Subcutaneous abdominal adipose tissue (tissue), 5 donors: ENCODE measurements around the gene CBR3.
A peak's percentile ranks its signal among the peaks of the same experiment; 100 is the strongest.

Experiments
- H3K27ac ChIP-seq: one replicate; pipeline ENCODE4 v1.7.0; 2013; ENCODE audit warnings: low read depth, mild to moderate bottlenecking, inconsistent platforms, low read length, moderate library complexity
- H3K27me3 ChIP-seq, 5 donors: one replicate each; pipeline ENCODE4 v1.7.0; 2013; ENCODE audit warnings: low read length in 5 of 5, inconsistent platforms in 1 of 5; ENCODE audit not compliant: control insufficient read depth in 5 of 5, insufficient read depth in 4 of 5
- H3K36me3 ChIP-seq, 5 donors: one replicate each; pipeline ENCODE4 v1.7.0; 2013; ENCODE audit warnings: low read length in 5 of 5; ENCODE audit not compliant: control insufficient read depth in 5 of 5, insufficient read depth in 5 of 5
- H3K4me1 ChIP-seq, 5 donors: one replicate each; pipeline ENCODE4 v1.7.0; 2013; ENCODE audit warnings: low read length in 5 of 5, mild to moderate bottlenecking in 3 of 5, moderate library complexity in 1 of 5; ENCODE audit not compliant: control insufficient read depth in 5 of 5, insufficient read depth in 5 of 5
- H3K4me3 ChIP-seq, 5 donors: one replicate each; pipeline ENCODE4 v1.7.0; 2013; ENCODE audit warnings: low read length in 5 of 5, low read depth in 1 of 5
- H3K9ac ChIP-seq, 5 donors: one replicate each; pipeline ENCODE4 v1.7.0; 2013; ENCODE audit warnings: low read length in 5 of 5, mild to moderate bottlenecking in 4 of 5, moderate library complexity in 3 of 5
- H3K9me3 ChIP-seq, 5 donors: one replicate each; pipeline ENCODE4 v1.7.0; 2013; ENCODE audit warnings: low read length in 5 of 5; ENCODE audit not compliant: control insufficient read depth in 5 of 5
- donor health status: healthy.
- donor health status: healthy.
- donor health status: healthy.
- donor health status: healthy.
- donor health status: healthy.

Gene CBR3

DNA sequence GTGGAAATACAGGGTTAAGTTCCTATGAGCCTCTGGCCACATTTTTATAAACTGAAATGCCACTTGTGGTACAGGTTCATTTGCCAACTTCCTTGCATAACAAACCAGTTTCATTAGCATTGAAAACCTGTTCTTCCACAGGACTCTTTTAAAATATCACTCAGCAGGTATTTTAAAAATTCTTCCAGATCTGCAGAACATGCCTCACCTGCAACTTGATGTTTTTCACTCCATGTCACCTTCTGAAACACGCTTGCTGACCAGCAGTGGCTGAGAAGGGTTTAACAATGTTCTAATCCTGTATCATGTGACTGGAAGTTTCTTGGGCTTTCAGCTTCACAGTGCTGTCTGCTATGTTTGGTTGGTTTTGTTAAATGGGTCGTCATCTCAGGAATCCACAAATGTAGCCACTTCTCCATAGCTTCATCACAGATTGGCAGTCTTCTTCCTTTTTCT is 17.6 kb upstream of the CBR3 start:
- Histone ChIP-seq H3K4me3 (no peak overlapping the region), H3K27me3 (no peaks in the 10 kb centered on the region), H3K9ac (no peak overlapping the region), H3K9me3 (no peaks in the 10 kb centered on the region), H3K27ac (no peak overlapping the region), H3K36me3 (no peaks in the 10 kb centered on the region), H3K4me1 (peaks cover 3 to 27% (median 18%) of the 10 kb centered on the region in 5 donors)

- Histone ChIP-seq H3K9ac (no peak overlapping the region), H3K4me3 (no peak overlapping the region), H3K27me3 (no peaks in the 10 kb centered on the region), H3K9me3 (no peaks in the 10 kb centered on the region), H3K4me1 (peaks cover 3 to 16% (median 7%) of the 10 kb centered on the region in 5 donors), H3K27ac (peak overlapping the region; percentile 60), H3K36me3 (no peaks in the 10 kb centered on the region)
Observed at GRCh38 chr21:36120304-36120888, 14.5 kb upstream of the CBR3 start.

DNA sequence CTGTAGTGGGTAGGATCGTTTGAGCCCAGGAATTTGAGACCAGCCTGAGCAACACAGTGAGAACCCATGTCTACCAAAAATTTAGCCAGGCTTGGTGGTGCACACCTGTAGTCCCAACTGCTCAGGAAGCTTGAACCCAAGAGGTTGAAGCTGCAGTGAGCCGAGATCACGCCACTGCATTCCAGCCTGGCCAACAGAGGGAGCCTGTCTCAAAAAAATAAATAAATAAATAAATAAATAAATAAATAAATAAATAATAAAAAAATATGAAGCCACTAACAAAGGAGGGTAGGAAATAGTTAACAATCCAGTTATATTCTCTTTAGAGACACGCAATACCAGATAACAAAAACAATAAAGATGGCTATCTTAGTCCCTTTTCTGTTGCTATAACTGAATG is 11.9 kb upstream of the CBR3 start:
- Histone ChIP-seq H3K27me3 (no peaks in the 10 kb centered on the region), H3K4me1 (peaks cover 6 to 25% (median 12%) of the 10 kb centered on the region in 5 donors), H3K36me3 (no peaks in the 10 kb centered on the region), H3K9me3 (no peaks in the 10 kb centered on the region), H3K9ac (no peak overlapping the region), H3K4me3 (no peak overlapping the region), H3K27ac (no peak overlapping the region)

- Histone ChIP-seq H3K27me3 (no peaks in the 10 kb centered on the region), H3K4me1 (peaks cover 6 to 28% (median 13%) of the 10 kb centered on the region in 5 donors), H3K9ac (no peak overlapping the region), H3K9me3 (no peaks in the 10 kb centered on the region), H3K4me3 (no peak overlapping the region), H3K27ac (no peak overlapping the region), H3K36me3 (no peaks in the 10 kb centered on the region)
Observed at GRCh38 chr21:36124395-36124794, 10.5 kb upstream of the CBR3 start.

DNA sequence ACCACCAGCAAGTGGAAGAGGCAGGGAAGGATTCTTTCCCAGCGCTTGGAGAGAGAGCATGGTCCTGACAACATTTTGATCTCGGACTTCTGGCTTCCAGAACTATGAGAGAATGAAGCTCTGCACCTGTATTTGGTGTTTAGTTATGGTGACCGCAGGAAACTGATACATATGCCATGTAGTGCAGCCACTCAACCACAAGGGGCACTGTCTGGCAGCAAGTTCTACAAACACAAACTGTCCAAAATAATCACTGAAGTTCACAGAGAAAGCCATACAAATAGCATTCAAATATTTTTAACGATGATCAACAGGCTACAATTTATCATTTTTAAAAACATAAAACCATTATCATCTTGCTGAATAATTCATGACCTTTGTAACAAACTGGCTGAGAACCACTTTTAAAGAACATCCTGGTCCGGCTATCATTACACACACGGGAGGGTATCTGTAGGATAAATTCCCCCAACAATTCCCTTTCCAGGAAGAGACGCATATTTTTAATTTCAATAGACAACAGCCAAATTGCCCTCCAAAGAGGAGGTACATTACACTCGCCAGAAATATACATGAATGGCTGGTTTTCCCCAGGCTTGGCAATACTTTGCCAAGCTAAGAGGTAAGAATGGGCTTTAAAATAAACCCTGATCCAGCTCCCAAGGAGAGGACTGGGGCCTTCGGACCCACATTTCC is 9.2 kb upstream of the CBR3 start:
- Histone ChIP-seq H3K27me3 (no peaks in the 10 kb centered on the region), H3K9ac (no peak overlapping the region), H3K27ac (no peak overlapping the region), H3K4me1 (peaks cover 3 to 21% (median 14%) of the 10 kb centered on the region in 5 donors), H3K36me3 (no peaks in the 10 kb centered on the region), H3K9me3 (no peaks in the 10 kb centered on the region), H3K4me3 (peak overlapping the region in 1 of 5 donors; percentile 15)

- no peaks in the 10 kb centered on the region for H3K9me3 ChIP-seq
- H3K27me3 ChIP-seq, result no peaks in the 10 kb centered on the region
- H3K4me3 ChIP-seq, result no peak overlapping the region
- H3K4me1 ChIP-seq, result peaks cover 3 to 17% (median 17%) of the 10 kb centered on the region in 5 donors
- no peaks in the 10 kb centered on the region for H3K36me3 ChIP-seq
- no peak overlapping the region for H3K27ac ChIP-seq
- H3K9ac ChIP-seq, result no peak overlapping the region
Observed at GRCh38 chr21:36126208-36126565, 8.7 kb upstream of the CBR3 start.

DNA sequence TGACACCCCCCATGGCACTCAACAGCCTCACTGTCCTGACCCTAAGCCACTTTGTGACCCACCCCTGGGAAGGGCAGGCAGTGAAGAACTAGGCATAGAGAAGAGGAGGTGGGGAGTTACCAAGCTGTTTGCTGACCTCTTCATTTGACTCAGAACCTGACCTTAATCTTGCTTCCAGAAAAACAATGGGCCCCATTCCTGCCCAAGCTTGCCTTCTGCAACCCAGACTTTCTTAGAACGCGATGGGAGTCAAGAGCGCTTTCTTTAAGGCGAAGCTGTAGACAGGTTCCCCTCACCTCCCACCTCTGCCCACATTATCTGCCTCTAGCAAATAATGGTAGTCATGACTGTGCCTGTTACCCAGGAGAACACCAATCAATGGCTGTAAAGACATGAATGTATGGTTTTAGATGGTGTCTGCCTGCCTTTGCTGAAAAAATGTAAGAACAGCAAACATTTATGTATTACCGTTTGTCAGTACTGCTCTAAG is 8.2 kb upstream of the CBR3 start:
- no peak overlapping the region for H3K4me3 ChIP-seq
- no peak overlapping the region for H3K27ac ChIP-seq

GRCh38 chr21:36127250-36127904 is 7.5 kb upstream of the CBR3 start:
- Histone ChIP-seq H3K36me3 (no peaks in the 10 kb centered on the region), H3K4me1 (peaks cover 3 to 17% (median 17%) of the 10 kb centered on the region in 5 donors), H3K9ac (no peak overlapping the region), H3K9me3 (no peaks in the 10 kb centered on the region), H3K4me3 (no peak overlapping the region), H3K27me3 (no peaks in the 10 kb centered on the region), H3K27ac (no peak overlapping the region)

More for the DNA sequence above, 8.2 kb upstream of the CBR3 start:
- H3K4me1 ChIP-seq, result peaks cover 3 to 17% (median 17%) of the 10 kb centered on the region in 5 donors
- no peaks in the 10 kb centered on the region for H3K27me3 ChIP-seq
- H3K9me3 ChIP-seq, result no peaks in the 10 kb centered on the region
- no peaks in the 10 kb centered on the region for H3K36me3 ChIP-seq
- H3K9ac ChIP-seq, result no peak overlapping the region

GRCh38 chr21:36127977-36128376 is 6.9 kb upstream of the CBR3 start:
- no peaks in the 10 kb centered on the region for H3K36me3 ChIP-seq
- no peaks in the 10 kb centered on the region for H3K27me3 ChIP-seq
- no peak overlapping the region for H3K27ac ChIP-seq
- no peak overlapping the region for H3K4me3 ChIP-seq
- no peaks in the 10 kb centered on the region for H3K9me3 ChIP-seq
- H3K9ac ChIP-seq, result no peak overlapping the region
- H3K4me1 ChIP-seq, result peaks cover 3 to 17% (median 17%) of the 10 kb centered on the region in 5 donors

GRCh38 chr21:36129219-36129618 is 5.7 kb upstream of the CBR3 start:
- Histone ChIP-seq H3K36me3 (no peaks in the 10 kb centered on the region), H3K27ac (no peak overlapping the region), H3K9ac (no peak overlapping the region), H3K4me1 (peaks cover 3 to 21% (median 19%) of the 10 kb centered on the region in 5 donors), H3K9me3 (no peaks in the 10 kb centered on the region), H3K4me3 (peak overlapping the region in 1 of 5 donors; percentile 42), H3K27me3 (no peaks in the 10 kb centered on the region)
